B cell (primary cell): Measurements from ENCODE around the gene STYK1.

Experiments
- EZH2 ChIP-seq: IDR thresholded peaks from 2 replicates; pipeline ENCODE4 v1.6.1; 2012; ENCODE audit warnings: borderline replicate concordance, low read depth, mild to moderate bottlenecking, moderate library complexity, low read length; ENCODE audit not compliant: insufficient read depth, poor library complexity, severe bottlenecking
- TF ChIP-seq, protein P1 (sequence below): fragments of 200-600 bp; IDR thresholded peaks from one replicate; pipeline ENCODE4 v1.8.0; 2022; ENCODE audit warnings: antibody characterized with exemption, mild to moderate bottlenecking

DNA sequence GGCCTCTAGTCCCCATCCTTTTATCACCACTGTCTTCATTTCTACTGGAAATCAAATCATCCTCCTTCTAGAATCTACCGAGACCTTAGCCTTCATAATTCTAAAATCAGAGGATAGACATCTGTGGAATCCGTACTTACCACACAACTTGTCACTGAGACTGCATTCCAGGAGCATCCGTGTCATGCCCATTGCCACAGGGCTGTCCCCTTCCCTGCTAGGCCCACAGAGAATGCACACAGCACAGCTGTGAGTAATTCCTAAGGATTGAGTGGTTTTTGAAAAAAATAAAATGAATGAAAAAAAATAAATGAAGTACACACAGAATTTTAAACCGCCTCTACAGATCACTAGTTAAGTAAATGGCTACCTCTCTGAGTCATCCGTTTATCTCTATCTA lies 39.4 kb downstream of the STYK1 start:
- TF ChIP-seq, protein P1, sequence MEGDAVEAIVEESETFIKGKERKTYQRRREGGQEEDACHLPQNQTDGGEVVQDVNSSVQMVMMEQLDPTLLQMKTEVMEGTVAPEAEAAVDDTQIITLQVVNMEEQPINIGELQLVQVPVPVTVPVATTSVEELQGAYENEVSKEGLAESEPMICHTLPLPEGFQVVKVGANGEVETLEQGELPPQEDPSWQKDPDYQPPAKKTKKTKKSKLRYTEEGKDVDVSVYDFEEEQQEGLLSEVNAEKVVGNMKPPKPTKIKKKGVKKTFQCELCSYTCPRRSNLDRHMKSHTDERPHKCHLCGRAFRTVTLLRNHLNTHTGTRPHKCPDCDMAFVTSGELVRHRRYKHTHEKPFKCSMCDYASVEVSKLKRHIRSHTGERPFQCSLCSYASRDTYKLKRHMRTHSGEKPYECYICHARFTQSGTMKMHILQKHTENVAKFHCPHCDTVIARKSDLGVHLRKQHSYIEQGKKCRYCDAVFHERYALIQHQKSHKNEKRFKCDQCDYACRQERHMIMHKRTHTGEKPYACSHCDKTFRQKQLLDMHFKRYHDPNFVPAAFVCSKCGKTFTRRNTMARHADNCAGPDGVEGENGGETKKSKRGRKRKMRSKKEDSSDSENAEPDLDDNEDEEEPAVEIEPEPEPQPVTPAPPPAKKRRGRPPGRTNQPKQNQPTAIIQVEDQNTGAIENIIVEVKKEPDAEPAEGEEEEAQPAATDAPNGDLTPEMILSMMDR: no peak
- TF ChIP-seq EZH2: no peak
